Left ventricle myocardium inferior (tissue), 1 donor: Measurements from ENCODE around the gene NME3. TPM values are rescaled to one million over a fixed set of nuclear protein-coding genes. Genes with fewer than 3 reads are reported as not detected.

Experiments
- DNase-seq: peaks from one replicate; pipeline ENCODE4 v3.0.0-alpha.2; 2020
- H3K27ac ChIP-seq: fragments of 200-600 bp; replicated peaks from 2 replicates; pipeline ENCODE4 v1.8.0; 2021
- H3K27me3 ChIP-seq: fragments of 200-600 bp; 2 replicates; pipeline ENCODE4 v1.8.0; 2021; ENCODE audit warnings: low read depth
- H3K36me3 ChIP-seq: fragments of 200-600 bp; 2 replicates; pipeline ENCODE4 v1.8.0; 2021
- H3K4me1 ChIP-seq: fragments of 200-600 bp; 2 replicates; pipeline ENCODE4 v1.8.0; 2021
- H3K4me3 ChIP-seq: fragments of 200-600 bp; 2 replicates; pipeline ENCODE4 v1.8.0; 2021; ENCODE audit warnings: mild to moderate bottlenecking, moderate library complexity
- H3K9me3 ChIP-seq: fragments of 200-600 bp; replicated peaks from 2 replicates; pipeline ENCODE4 v1.8.0; 2021
- CTCF ChIP-seq: fragments of 200-600 bp; IDR thresholded peaks from 2 replicates; pipeline ENCODE4 v1.8.0; 2021; ENCODE audit warnings: antibody characterized with exemption, mild to moderate bottlenecking, borderline replicate concordance
- intact Hi-C: fragments of 100-400 bp; cut with micrococcal nuclease; formaldehyde crosslinking; loops from one replicate; pipeline ENCODE4 v1.11.0; 2022
- total RNA-seq: library from RNA; stranded (reverse); fragmentation: NEBNext Ultra II Directional; extraction: Animal tissue kit (Norgen Biotek cat#: 25700); gene quantifications from one replicate; pipeline ENCODE4 v1.2.1, GENCODE V29; 2021
- donor health status: DM: no; HTN: yes; CAD: no; lungs with severe emphysema.

Gene NME3
- total RNA-seq, 1 donor from 2014 or later: 37.0 TPM

- no peak for DNase-seq
- no peaks in the 10 kb centered on the region for H3K9me3 ChIP-seq
- peak overlapping the region; percentile 92 for H3K4me3 ChIP-seq
- H3K27me3 ChIP-seq: no peaks in the 10 kb centered on the region
- peaks cover 45% of the 10 kb centered on the region for H3K36me3 ChIP-seq
- no peak for TF ChIP-seq CTCF
- peaks cover 64% of the 10 kb centered on the region for H3K4me1 ChIP-seq
- intact Hi-C loops: no loop called here
- H3K27ac ChIP-seq: peak overlapping the region; percentile 95
Observed at GRCh38 chr16:1771864-1772361, 570 bp upstream of the NME3 start.

GRCh38 chr16:1770328-1771187 is 785 bp downstream of the NME3 start:
- H3K9me3 ChIP-seq: no peaks in the 10 kb centered on the region
- H3K4me3 ChIP-seq: peak overlapping the region; percentile 92
- H3K27ac ChIP-seq: peak overlapping the region; percentile 95
- intact Hi-C loops: no loop called here
- peaks cover 61% of the 10 kb centered on the region for H3K4me1 ChIP-seq
- peak; percentile 62 for DNase-seq
- H3K27me3 ChIP-seq: no peaks in the 10 kb centered on the region
- peaks cover 48% of the 10 kb centered on the region for H3K36me3 ChIP-seq
- no peak for TF ChIP-seq CTCF

GRCh38 chr16:1769402-1770300 is 1.7 kb downstream of the NME3 start:
- intact Hi-C loops: no loop called here
- no peak for TF ChIP-seq CTCF
- H3K4me1 ChIP-seq: peaks cover 54% of the 10 kb centered on the region
- no peaks in the 10 kb centered on the region for H3K9me3 ChIP-seq
- H3K4me3 ChIP-seq: peak overlapping the region; percentile 92
- peaks cover 50% of the 10 kb centered on the region for H3K36me3 ChIP-seq
- DNase-seq: no peak
- H3K27ac ChIP-seq: peak overlapping the region; percentile 95
- no peaks in the 10 kb centered on the region for H3K27me3 ChIP-seq

- H3K36me3 ChIP-seq: peaks cover 55% of the 10 kb centered on the region
- peaks cover 46% of the 10 kb centered on the region for H3K4me1 ChIP-seq
- TF ChIP-seq CTCF: no peak
- intact Hi-C loops: no loop called here
- no peak overlapping the region for H3K4me3 ChIP-seq
- H3K27ac ChIP-seq: no peak overlapping the region
- no peaks in the 10 kb centered on the region for H3K9me3 ChIP-seq
- H3K27me3 ChIP-seq: no peaks in the 10 kb centered on the region
- no peak for DNase-seq
Observed at GRCh38 chr16:1768767-1769401, 2.5 kb downstream of the NME3 start.
